Inflammatory macrophage (primary cell): ENCODE measurements around the gene SFR1.

Source experiments
- DNase-seq, 2 donors: peaks; one replicate each; pipeline ENCODE4 v3.0.0-alpha.2; 2020 to 2022
- total RNA-seq, 18 experiments: gene quantifications; one replicate each; lab custom pipeline; 2026; ENCODE audit warnings: mixed read lengths in 6 of 18, inconsistent platforms in 2 of 18; lab: John Stamatoyannopoulos, UW

Gene SFR1, protein sequence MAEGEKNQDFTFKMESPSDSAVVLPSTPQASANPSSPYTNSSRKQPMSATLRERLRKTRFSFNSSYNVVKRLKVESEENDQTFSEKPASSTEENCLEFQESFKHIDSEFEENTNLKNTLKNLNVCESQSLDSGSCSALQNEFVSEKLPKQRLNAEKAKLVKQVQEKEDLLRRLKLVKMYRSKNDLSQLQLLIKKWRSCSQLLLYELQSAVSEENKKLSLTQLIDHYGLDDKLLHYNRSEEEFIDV
- 2.3 to 13.5 (median 8.5) reads per million in 18 experiments for total RNA-seq

DNA sequence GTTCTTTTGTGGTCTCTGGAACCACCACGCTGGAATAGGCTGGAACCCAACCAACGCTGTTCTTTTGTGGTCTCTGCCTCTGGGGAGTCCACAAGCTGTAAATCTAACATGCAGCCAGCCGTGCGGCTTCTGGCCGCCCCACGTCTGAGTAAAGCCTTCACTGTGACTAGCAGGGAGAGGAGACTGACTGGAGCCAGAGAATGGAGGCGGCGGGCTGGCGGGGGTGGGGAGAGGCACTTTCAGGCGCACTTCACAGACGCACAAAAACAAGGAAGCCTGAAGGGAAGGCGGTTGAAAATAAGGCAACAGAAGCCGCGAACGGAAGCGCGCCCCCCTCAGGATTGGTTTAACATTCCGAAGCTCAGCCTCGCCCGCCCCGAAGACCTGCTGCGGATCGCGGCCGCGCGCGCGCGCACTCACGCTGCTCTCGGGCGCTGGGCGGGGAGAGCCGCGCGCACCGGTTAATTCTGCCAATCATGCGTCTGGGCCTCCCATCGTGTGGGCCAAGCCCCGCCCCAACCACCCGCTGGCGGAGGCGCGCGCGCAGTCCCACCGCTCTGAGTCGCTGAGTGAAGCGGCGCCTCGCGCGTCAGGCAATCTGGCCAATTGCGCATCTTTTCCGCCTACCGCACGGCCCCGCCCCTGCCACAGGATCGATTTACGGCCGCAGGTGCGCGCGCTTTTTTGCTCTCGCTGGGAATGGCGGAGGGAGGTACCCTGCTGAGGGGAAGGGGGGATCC lies at the start of gene SFR1:
SFR1 (plus strand) TSS at position 687 of the 740 bp plus-strand sequence; CDS start at position 700, 13 bp downstream.
- DNase-seq = peak; percentile 99

DNA sequence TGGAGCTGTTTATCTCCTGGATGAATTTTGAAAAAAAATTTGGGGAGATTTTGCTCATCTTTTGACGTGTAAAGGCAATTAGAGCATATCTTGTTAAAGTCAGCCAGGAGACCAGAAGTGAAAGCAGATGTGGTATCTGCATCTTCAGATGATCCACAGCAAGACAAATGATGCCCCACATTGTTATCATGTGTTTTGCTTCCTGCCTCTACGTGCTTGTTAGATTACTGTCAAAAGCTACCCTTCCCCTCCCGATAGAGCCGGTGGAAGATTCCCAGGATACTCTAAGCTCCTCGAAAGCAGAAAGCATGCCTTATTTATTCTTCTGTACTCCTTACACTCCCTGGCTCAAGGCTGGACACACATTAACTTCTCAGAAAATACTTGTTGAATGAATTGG lies 49.2 kb upstream of the SFR1 start:
- no peak for DNase-seq

DNA sequence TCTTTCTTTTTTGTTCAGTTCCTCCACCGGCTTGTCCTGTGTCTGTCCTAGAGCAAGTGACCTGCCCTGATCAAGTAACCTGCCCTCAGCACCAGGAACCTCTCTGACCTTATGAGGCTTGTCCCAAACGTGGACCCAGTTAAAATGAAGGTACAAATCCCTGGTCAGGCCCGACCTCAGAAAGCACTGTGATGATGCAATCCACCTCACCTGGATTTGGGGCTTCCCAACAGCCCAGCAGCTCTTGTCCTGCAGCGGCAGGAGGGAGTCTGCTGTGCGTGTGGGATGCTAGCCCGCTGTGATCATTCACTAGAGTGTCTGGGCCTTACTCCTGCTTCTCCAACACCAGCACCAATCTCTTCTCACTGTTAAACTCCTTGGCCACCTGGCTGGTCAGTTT lies 47.5 kb upstream of the SFR1 start:
- DNase-seq = no peak

DNA sequence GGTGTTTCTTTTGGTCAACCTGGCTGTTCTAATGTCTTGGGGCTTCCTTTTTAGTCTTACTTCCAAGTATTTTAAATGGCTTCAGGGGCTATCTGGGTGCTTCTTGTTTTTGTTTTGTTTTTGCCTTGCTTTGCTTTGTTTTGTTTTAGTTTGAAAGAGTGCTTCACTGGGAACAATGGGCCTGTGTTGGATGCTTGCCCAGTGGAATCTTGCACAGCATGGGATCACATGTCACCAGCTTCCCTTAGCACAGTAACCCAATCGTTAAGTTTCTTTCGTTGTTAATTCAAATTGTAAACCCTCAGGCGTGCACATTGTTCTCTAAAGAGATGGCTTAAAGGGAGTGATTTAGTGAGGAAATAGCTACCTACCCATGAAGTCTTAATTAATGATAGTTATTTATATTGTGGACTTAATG lies 45.2 kb upstream of the SFR1 start:
- no peak for DNase-seq

DNA sequence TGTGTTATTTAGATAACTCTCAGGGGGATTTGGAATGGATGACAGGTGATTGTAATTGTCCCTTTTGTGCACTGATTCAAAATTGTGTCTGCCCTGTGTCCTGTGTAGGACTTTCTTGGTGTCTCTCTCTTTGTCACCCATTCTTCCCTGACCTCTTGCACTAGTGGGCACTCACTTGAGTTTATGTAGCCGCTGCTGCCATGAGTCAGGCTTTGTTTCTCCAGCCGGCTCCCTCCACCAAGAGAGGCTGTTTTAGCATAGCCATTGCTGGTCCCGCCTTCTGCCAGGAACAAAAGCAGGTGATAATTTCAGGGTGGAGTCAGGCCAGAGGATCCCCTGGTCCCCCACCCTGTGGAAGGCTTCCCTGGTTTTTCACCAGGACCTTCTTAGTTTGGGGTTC lies 44.7 kb upstream of the SFR1 start:
- DNase-seq = no peak

DNA sequence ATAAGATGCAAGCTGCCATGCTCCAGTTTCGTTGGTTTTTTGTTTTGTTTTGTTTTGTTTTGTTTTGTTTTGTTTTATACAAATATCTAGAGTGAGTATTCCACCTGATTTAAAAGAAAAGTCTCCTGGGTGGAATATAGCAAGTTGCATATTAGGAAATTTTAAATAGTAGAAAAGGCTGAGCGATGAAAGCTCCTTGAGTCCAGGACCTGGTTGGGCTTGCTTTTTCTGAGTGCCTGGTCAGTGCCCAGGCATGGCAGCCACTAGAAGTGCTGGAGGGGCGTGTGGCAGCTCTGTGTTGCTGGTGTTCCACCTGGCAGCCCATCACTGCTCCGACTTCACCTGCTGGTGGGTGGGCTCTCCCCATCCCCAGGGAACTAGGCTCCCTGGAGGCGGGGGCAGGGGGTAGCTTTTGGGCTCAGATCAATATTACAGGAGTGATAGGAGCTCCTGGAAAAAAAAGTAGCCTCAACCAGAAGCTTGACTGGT lies 44.3 kb upstream of the SFR1 start:
- no peak for DNase-seq

DNA sequence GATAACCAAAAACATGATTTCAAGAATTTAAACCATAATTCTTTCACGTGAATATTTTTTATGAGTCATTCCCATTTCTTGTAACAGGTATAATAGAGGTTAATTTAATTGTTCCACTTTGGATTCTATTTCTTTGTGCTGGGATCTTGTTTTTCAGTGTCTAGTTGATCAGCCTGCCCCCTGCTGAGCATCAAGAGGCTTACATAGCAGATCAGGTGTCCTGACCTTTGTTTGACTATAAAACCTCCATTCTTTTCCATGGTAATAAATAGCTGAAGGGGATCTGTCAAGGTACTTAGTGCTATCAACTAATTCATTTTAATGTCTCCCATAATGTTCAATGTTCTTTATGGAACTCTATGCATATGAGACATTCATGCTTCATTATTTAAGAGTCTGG lies 41.2 kb upstream of the SFR1 start:
- peak in 1 of 2 donors; percentile 7 for DNase-seq

DNA sequence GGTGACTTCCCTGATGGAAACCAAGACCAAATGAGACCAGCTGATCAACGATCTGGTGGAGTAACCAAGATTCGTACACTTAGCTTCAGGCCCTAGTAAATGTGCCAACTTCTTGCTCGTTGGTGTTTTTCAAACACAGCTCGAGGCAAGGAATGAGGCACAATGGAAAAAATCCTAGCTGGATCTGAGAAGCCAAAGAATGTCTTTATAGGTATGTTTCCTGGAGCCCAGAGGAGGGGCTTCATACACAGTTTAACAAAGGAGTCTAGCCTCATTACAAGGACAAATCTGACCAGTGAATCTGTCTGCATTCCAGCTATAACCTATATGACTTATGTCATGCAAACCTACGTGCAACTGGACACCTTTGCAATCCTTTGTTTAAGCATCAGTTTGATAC lies 40.0 kb upstream of the SFR1 start:
- DNase-seq = no peak

DNA sequence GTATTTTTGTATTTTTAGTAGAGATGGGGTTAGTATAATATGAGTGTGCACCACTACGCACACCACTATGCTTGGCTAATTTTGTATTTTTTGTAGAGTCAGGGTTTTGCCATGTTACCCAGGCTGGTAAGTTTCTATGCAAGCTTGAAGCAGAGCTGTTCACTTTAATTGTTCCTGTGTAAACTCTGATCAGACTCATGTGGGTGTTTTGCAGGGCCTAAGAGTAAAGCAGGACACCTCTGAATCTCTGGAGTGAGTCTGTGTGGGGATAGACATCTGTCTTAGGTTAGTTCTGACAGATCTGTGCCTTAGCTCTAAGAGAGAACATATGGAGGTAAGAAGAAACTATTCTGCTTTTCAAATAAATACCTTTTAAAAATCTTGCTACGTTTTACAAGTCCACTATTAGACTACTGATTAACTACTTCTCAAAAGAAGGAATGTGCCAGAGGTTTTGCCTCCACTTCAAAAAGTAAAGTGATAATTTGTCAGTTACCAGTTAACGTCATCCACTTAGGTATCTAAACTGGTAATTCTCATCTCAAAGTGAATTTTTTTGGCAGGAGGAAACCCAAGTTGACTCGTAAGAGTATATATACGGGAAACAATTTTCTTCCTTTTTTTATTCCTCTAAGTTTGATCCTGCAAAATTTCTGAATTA lies 37.4 kb upstream of the SFR1 start:
- DNase-seq = no peak

DNA sequence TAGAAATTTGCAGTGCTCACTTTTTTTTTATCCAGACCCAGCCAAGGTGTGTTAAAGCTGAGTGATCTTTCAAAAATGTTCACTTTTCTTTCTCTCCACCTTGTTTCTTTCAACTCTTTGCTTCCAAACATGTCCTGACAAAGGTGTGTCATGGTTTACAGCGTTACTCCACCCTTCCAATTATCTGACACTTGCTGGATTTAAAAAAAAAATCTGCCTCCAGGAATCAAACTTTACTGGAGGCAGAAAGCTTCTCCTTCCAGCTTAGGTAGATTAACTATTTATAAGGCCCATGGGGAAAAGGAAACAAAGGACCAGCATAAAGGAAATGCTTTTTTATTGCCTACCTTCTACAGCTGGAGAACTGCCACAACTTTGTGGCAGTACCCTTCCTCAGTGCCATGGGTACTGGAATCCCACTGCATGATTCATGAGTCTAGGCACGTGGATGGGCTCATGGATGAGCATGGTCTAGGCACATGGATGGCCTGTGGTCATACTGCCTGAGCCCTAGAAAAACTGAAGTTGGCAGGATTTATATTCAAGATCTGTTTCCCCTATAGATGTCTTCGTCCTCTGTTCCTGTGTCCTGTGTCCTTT lies 36.1 kb upstream of the SFR1 start, which contains the start of gene COL17A1:
COL17A1 (minus strand) TSS at position 80 of the 600 bp plus-strand sequence. CDS start 5,207 bp downstream, outside the sequence.
- DNase-seq = no peak

DNA sequence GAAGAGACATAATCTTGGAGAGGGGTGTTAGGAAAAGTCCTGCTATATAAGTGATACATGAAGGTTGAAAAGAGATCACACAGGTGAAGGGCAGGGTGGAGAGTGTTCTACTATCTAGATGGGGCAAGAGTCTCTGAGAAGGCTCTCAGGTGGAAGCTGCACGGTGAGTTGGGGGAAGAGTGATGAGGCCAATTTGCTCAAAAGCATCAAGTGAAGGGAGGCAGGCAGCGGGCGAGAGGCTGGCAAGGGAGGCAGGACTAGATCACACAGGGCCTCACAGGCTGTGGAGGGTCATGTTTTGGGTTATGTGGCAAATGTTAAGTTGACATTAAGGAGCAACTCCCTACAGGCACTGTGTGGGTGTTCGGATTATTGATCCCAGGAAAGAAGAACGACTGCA lies 33.7 kb upstream of the SFR1 start:
- no peak for DNase-seq

DNA sequence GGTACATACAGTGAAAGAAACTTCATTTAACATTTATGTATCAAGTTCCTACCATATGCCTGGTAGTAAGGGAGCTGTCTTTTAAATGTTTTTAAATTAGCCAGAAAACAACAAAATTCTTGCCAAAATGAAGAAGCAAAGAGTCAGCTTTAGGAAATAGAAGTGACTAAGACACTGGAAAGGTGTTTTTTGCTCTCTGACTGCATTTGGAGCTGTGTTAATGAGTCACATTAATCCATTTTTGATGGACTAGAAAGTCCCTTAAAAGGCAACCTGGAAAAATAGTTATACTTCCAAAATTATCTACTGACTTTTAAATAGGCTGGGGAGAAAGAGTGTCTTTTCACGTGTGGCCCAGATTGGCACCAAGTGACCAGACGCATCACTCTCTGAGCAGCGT lies 32.4 kb upstream of the SFR1 start:
- DNase-seq = no peak

DNA sequence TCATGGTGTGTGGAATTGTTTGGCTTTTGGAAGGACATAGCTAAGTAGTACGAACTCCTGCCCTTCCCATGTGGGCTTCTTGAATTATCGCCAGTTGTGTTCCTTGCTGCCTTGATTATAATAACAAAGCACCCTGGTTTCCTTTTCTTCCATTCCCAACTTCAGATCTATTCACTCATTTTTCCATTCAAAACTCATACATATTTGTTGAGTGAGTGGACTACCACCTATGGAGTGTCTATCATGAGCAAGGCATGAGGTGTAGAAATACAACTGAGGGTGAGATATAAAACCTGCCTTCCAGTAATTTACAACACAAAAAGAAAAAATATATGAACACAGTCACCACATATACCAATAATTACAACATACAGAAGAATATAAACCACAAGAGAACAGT lies 31.4 kb upstream of the SFR1 start:
- no peak for DNase-seq

DNA sequence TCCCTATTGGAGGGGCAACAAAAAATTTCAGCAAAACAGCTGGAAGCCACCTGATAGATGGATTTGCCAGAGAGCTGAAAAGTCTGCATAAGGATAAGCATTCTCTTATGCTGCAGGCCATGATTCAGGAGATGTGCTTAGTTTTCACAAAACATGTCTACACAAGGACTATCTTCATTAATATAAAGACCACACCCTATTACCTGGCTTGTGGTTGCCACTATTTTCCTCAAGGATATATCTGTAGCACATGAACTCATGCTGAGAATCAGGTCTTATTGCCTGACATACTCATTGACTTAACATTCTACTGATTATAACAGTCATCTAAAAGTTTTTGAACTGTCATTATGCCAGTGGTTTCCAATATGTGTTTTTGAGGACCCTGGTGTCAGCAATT lies 29.2 kb upstream of the SFR1 start:
- DNase-seq = no peak

DNA sequence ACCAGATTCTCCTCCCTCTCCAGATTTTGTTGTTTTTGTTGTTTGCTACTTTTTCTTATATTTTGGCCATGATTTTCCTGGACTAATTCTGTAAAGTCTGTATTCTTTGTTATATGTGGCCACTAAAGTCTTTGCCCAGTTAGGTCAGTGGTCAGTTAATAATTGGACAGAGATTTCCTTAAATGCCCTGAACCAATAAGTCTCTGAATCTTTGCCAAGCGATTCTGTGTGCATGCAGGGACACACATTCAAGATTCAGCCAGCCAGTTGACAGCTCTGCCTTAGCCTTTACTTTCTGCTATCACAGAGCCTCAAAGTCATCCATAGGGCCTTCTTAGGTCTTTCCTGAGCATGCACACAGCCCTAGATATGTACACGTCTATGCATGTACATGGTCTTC lies 25.3 kb upstream of the SFR1 start:
- no peak for DNase-seq

DNA sequence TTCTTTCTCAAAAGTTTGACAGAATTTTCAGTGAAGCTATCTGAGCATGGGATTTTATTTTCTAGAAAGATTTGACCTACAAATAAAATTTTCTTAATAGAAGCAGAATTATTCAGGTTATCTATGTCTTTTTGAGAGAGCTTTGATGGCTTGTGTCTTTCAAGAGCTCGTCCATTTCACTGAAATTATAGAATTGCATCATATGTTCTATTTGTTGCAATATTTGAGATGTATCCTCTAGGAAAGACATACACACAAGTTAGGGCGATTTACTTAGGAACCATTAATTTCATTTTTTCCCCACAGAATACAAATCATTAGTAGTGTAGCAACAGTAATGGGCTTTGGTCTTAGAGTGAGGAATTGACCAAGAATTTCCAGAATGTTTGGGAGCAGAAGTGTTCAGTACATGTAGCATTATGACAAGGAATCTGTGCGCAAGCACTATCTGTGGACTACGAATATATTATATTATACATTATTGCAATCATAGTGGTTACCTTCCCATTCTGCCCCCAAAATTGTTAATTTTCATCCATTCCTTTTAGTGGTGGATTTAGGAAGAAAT lies 23.5 kb upstream of the SFR1 start:
- DNase-seq = no peak

DNA sequence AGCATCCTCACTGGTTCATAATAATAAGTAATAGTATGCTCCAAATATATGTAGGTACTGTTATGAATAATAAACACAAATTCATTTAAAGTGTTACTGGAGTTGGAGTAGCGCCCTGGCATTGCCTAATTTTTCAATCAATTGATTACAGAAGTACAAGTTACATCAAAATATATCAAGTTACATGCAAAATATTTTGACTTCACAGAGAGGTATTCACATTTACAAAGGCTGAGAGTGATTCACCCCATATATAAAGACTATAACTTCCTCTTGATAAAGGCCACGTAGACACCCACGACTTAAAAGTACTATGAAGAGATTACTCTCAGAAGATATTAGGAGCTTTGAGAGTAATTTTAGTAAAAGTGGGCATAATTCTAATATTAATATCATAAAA lies 22.7 kb upstream of the SFR1 start:
- DNase-seq = no peak

DNA sequence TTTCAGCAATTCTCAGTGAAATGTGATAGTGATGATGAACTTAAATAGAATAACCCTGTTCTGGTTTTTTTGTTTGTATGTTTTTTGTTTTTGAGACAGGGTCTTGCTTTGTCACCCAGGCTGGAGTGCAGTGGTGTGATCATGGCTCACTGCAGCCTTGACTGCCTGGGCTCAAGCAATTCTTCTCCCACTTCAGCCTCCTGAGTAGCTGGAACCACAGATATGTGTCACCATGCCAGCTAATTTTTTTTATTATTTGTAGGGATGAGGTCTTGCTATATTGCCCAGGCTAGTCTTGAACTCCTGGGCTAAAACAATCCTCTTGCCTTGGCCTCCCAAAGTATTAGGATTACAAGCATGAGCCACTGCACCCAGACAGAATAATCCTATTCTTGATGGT lies 22.0 kb upstream of the SFR1 start:
- no peak for DNase-seq

DNA sequence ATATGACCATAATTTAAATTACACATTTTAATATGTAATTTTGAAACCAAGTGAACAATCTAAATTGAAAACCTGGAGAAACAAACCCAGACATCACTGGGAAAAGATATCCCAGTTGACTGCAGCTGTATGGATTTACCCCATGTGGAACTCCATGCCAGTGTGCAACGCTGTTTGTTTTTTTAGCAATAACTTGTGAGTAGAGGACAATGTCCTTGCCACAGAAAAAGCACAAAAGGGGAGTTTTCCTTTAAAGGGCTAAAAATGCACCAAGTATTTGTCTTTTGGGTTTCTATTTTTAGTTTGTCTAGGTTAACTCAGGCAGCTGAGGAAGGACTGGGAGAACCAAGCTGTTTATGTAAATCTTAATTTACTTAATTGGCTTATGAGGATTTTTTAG lies 21.2 kb upstream of the SFR1 start:
- no peak for DNase-seq

DNA sequence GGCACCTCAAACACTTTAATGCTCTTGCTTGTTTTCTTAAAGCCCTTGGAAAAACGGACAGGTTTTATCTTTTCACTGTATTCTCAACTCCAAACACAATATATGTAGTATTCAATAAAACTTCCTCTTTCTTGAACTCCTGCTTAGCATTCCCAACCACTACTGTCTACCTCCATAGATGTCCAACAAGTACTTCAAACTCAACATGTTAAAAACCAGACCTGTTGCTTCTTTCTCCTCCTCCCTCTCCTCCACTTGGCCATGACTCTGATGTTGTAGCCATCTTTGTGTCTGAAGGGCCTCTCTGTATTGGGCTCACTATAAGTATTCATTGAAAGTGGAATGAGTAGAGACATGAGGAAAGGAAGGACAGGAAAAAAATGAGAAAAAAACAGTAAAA lies 20.1 kb upstream of the SFR1 start:
- no peak for DNase-seq

DNA sequence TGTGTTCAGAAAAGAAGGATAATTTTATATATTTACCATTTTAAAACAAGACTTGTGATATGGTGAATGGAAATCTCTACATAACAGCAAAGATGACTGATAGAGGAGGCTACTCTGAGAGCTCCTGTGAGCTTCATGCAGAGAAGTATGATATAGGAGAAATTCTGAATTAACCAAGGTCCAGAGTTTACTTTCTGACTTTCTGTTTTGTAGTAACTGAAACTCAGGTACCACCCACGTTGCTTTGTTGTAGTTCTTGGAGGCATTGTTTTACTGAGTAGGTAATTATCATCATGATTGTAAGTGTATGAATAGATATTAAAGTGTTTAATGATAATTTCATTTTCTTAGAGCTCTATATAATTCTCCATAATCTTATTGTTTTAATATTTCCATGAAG lies 18.0 kb upstream of the SFR1 start:
- no peak for DNase-seq

DNA sequence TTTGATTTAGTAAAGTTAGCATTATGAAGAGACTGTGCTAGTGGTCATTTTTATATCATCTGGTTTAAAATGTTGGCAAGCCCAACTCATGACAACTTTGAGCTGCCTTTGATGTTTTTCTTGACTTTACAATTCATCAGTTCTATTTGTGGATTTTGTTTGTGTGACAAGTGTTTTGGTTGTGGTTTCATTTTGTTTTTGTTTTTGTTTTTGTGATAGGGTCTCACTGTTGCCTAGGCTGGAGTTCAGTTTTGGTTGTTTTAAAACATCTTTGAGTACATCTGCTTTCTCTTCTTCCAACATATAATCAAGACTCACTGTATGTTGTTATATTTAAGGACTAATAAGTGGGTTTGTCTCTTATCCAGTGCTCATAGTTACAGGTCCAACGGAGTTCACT lies 17.6 kb upstream of the SFR1 start:
- DNase-seq = no peak

DNA sequence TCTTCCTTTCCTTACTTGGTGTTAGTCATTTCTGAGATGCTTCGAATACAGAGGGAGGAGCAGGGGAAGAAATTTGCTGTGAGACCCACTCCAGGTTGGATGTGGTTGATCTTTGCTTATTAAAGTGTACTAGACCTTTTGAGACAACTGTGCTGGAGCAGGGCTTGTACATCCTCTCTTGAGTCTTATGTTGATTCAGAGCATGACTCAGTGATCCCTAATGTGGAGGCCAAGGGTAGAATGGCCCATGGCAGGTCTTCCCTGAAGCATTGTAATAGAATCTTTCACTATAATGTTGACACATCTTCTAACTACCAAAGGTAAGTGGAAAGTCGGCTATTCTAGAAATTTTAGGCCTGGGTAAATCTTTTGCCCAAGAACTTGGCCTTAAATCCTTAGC lies 17.0 kb upstream of the SFR1 start:
- DNase-seq = no peak
